ENCODE results near the gene DBT. TPM values are rescaled to one million over a fixed set of nuclear protein-coding genes. Genes with fewer than 3 reads are reported as not detected.
"Not testable (repeated sequence)": the region's sequence is repeated elsewhere in the genome, so short reads cannot be mapped to it uniquely, and the experiment has no call there.

The DBT gene
- total RNA-seq, 1 donor from 2014 or later: 33.2 TPM

GRCh38 chr1:100215101-100215500, 34.5 kb downstream of the DBT start:
- intact Hi-C loops (cut with DNase I): no loop called here
- no peak for DNase-seq
- no peak for ATAC-seq (ENCODE audit: poor library complexity)

- intact Hi-C loops (cut with DNase I): no loop called here
- ATAC-seq (ENCODE audit: poor library complexity) (no peak), DNase-seq (no peak)
These were observed 36.5 kb downstream of the DBT start for GRCh38 chr1:100213141-100213540.

DNA sequence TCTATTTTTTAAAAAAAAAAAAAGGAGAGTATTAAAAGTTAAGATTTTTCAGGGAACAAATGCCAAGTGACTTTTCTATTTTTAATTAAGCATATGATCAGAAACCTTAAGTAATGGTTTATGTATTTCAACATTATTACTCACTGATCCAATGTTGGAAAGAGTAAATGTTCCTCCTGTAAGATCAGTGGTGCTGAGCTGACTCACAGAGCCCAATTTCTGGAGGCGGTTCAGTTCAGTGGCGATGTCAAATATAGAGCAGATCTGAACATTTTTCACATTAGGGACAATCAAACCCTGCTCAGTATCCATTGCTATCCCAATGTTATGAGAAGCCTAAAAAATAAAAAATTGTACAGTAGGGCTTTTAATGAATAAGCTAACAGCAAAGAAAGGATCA, 43.3 kb downstream of the DBT start:
- DNase-seq: no peak

GRCh38 chr1:100205593-100205992, 44.0 kb downstream of the DBT start:
- ATAC-seq (ENCODE audit: poor library complexity); intact Hi-C loops (cut with DNase I): not testable (repeated sequence)

More for the DNA sequence above, 43.3 kb downstream of the DBT start:
- ATAC-seq (ENCODE audit: poor library complexity): no peak
- intact Hi-C loops (cut with DNase I): no loop called here

DNA sequence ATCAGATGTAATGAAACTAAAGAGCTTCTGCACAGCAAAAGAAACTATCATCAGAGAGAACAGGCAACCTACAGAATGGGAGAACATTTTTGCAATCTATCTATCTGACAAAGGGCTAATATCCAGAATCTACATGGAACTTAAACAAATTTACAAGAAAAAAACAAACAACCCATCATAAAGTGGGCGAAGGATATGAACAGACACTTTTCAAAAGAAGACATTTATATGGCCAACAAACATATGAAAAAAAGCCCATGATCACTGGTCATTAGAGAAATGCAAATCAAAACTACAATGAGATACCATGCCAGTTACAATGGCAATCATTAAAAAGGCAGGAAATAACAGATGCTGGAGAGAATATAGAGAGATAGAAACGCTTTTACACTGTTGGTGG, 44.5 kb downstream of the DBT start:
- ATAC-seq (ENCODE audit: poor library complexity); DNase-seq; intact Hi-C loops (cut with DNase I): not testable (repeated sequence)

More at GRCh38 chr1:100205593-100205992, 44.0 kb downstream of the DBT start:
- DNase-seq: not testable (repeated sequence)

- ATAC-seq (ENCODE audit: poor library complexity); DNase-seq; intact Hi-C loops (cut with DNase I): not testable (repeated sequence)
These were observed 46.9 kb downstream of the DBT start for GRCh38 chr1:100202703-100203102.

DNA sequence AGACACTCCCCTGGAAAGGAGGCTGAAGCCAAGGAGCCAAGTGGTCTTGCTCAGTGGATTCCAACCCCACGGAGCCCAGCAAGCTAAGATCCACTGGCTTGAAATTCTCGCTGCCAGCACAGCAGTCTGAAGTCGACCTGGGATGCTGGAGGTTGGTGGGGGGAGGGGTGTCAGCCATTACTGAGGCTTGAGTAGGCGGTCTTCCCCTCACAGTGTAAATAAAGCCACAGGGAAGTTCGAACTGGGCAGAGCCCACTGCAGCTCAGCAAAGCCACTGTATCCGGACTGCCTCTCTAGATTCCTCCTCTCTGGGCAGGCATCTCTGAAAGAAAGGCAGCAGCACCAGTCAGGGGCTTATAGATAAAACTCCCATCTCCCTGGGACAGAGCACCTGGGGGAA, 49.6 kb downstream of the DBT start:
- intact Hi-C loops (cut with DNase I); ATAC-seq (ENCODE audit: poor library complexity); DNase-seq: not testable (repeated sequence)

- DNase-seq: no peak
- intact Hi-C loops (cut with DNase I): no loop called here
- ATAC-seq (ENCODE audit: poor library complexity): no peak
These were observed 51.0 kb downstream of the DBT start for GRCh38 chr1:100198596-100198995.

DNA sequence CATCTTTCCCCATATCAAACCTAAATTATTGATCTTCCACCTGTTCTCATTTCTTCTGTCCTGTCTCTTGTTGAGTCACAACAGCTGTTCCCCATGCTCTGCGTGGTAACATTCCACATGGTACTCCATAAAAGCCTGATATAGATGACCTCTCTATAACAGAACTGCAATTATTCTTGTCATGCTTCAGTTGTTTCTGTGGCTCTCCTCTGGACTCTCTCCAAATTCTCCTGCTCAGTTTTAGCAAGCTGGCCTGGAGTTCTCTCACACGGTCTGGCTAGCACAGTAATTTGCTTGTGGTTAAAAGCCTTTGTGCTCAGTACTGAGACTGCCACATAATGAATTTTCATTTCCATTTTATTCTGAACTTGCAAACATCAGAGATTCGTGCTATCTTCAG, 61.0 kb downstream of the DBT start:
- peak; percentile 87 for ATAC-seq (ENCODE audit: poor library complexity)
- intact Hi-C loops (cut with DNase I): no loop called here
- DNase-seq: peak; percentile 36

DNA sequence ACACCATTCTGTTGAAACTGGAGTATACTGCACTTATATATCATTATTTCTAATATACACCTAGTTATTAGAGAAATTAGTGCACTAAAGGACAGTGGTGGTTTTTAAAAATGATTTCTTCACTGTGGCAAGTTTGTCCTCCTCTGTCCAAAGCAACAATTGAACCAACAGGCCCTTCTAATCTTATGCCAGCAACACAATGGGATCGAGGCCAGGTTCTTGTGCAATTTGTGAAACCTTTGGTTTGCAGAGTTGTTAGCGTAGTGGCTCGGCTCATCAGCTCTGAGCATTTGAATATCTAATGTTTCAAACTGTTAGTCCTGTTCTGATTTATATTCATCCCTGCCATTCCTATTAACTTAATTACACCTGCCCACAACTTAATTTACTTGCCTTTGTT, 61.7 kb downstream of the DBT start:
- ATAC-seq (ENCODE audit: poor library complexity) (peak; percentile 92), DNase-seq (peak; percentile 60)
- intact Hi-C loops (cut with DNase I): no loop called here

DNA sequence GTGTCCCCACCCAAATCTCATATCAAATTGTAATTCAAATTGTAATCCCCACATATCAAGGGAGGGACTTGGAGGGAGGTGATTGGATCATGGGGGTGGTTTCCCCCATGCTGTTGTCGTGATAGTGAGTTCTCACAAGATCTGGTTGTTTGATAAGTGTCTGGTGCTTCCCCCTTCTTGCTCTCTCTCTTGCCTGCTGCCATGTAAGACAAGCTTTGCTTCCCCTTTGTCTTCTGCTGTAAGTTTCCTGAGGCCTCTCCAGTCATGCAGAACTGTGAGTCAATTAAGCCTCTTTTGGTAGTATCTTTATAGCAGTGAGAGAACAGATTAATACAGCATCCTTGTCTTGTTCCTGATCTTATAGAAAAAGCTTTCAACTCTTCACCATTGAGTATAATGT, 65.1 kb downstream of the DBT start:
- intact Hi-C loops (cut with DNase I): no loop called here
- ATAC-seq (ENCODE audit: poor library complexity) (no peak), DNase-seq (no peak)

DNA sequence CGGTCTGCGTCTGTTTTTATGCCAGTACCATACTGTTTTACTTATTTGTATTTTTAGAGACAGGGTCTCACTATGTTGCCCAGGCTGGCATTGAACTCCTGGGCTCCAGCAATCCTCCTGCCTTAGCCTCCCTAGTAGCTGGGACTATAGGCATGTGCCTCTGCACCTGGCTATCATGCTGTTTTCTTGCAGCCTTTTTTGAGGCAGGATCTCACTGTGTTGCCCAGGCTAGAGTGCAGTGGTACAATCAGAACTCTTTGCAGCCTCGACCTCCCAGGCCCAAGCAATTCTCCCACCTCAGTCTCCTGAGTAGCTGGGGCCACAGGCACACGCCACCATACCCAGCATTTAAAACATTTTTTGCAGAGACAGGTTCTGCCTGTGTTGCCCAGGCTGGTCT, 66.3 kb downstream of the DBT start:
- no peak for DNase-seq
- no peak for ATAC-seq (ENCODE audit: poor library complexity)
- intact Hi-C loops (cut with DNase I): no loop called here

DNA sequence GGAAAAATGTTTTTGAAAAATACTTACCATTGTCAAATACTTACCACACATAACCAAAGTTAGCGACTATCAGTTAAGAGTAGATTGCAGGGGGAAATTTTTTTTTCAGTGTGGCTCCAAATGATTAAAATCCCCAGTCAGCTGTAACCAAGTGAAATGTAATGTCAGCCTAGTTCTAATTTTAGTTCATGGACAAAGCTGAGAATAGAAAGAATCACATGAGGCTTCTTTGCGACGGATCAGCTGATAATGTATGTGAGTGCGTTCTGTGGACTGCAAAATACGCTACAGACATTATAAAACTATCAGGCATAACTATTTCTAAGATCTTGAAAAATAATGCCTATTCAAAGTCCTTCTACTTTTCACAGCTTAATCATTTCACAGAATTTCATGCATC, 71.5 kb downstream of the DBT start, which contains the start of gene LRRC39:
TSS of gene LRRC39 (minus strand) at position 166 of the 400 bp plus-strand sequence. CDS start 9,740 bp downstream, outside the sequence.
- ATAC-seq (ENCODE audit: poor library complexity) (peak; percentile 85), DNase-seq (no peak)
- intact Hi-C loops (cut with DNase I): loop anchor here (10.0 kb wide), 1 partner anchor 97 kb away; no protein-coding TSS in a partner anchor

DNA sequence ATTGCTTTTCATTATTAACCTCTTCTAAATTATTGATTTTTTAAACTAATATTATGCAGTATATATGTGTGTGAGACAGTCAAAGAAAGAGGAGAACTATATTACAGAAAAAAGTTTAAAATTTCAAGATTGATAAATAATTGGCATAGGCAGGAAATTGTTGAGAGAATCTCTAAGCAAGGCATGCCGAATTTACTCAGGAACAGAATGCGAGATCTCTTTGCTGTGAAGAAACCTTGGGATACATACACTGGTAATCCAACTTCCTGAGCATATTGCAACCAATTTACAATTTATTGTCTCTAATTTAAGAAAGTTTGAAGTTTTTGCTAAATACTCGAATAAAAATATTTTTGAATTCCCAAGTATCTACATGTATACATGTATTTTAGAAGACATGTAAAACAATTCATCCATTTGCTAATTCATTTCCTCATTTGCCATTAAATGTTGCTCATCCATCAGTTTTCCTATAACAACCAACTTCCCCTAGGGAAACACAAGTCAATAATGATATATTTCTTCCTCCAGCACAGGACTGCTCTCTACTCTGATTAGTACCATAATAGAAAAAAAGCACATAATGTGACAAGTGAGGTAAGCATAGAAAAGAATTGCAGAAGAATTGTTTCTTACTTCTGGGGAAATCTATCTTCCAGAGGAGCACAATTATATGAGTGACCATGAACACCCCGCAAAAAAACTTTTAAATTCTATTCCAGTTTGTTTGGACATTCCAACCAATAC, 72.2 kb downstream of the DBT start:
- DNase-seq (no peak), ATAC-seq (ENCODE audit: poor library complexity) (peak; percentile 57)
- intact Hi-C loops (cut with DNase I): loop anchor here (10.0 kb wide), 1 partner anchor 97 kb away; no protein-coding TSS in a partner anchor

DNA sequence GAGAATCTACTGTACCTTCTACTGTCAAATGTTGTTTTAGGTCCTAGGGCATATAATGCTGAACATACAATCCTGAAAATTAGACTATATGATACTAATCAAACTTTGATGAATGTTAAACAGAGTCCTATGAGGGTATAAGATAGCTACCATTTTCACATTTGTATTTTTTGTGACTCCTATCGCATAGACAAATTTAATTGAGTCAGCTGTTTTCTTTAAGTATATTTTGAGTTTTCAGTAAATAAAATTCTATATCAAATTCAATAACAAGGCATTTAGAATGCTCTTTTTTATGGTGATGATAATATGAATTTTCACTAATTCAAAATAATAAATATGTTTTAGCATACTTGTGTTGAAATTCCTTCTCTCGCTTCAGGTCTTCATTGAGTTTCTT, 81.6 kb downstream of the DBT start:
- ATAC-seq (ENCODE audit: poor library complexity): no peak
- no peak for DNase-seq
- intact Hi-C loops (cut with DNase I): no loop called here

DNA sequence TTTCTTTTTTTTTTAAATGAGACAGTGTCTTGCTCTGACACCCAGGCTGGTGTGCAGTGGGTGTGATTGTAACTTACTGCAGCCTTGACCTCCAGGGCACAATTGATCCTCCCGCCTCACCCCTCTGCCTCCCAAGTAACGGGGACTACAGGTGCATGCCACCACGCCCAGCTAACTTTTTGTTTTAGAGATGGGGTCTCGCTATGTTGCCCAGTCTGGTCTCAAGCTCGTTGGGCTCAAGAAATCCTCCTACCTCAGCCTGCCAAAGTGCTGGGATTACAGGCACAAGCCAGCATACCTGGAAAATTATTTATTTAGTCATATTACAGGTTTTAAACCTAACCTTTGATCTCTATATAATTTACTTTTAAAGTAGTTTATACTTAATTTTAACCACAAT, 84.9 kb downstream of the DBT start:
- ATAC-seq (ENCODE audit: poor library complexity) (peak; percentile 37), DNase-seq (no peak)
- intact Hi-C loops (cut with DNase I): no loop called here

DNA sequence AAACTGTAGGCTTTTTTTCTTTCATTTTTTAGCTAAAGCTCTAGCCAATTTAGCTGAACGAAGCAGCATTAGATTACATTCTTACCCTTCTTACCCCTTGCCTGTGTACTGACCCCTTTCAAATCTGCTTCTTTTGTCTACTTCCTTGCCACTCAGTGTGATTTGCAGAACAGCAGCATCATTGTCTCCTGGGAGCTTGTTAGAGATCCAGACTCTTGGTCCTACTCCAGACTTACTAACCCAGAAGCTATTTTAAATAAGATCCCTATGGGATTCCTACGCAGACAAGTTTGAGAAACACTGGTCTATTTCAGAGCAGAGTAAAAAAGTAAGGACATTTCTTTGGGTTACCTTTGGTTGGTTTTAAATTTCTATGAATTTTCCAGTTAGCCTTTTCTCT, 85.4 kb downstream of the DBT start:
- peak; percentile 79 for ATAC-seq (ENCODE audit: poor library complexity)
- no peak for DNase-seq
- intact Hi-C loops (cut with DNase I): no loop called here

DNA sequence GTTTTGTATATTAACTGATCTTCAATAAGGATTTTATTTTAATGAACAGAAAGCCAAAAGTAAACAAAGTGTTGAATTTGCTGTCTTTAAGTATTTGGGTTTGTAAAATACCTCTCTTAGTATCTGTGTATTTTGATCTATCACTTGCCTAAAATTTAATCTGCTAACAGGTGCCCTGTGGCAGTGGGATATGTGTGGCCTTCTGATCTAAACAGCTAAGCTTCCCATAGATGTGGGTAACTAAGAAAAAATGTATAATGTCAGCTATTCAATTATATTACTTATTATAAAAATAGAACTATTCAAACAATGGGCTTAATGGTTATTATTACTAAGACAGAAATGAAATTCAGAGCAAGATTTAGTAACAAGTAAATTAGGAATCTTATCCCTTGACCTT, 86.8 kb downstream of the DBT start:
- ATAC-seq (ENCODE audit: poor library complexity) (no peak), DNase-seq (no peak)
- intact Hi-C loops (cut with DNase I): no loop called here

DNA sequence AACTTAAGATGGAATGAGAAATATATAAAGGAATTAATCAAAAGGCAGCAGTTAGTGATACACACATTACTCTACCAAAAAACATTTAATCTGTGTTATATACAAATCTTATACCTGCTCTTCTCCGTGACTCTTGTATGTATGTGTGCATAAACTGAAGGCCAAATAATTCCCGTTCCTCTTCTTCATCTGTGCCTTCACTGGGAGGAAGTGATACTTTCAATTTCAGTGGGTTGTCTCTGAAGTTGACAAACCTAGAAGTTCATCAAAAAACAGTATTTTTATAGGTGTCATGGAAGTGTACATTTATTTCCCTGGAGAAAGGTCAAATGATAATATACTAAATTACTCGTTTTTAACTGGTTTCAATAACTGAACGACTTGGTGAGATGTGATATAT, 97.4 kb downstream of the DBT start:
- ATAC-seq (ENCODE audit: poor library complexity) (no peak), DNase-seq (no peak)
- intact Hi-C loops (cut with DNase I): no loop called here

DNA sequence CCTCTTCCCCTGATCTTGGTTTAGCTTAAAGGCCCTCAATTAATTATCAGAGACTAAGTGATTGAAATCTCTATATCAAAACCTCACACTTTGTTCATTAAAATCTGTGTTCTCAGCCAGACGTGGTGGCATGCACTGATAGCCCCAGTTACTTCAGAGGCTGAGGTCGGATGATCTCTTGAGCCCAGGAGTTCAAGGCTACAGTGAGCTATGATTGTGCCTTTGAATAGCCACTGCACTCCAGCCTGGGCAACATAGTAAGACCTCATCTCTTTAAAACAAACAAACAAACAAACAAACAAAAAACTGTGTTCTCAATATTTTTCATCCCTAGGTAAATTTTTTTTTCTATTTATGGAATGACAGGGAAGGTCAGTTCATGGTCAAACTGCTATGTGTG, 98.0 kb downstream of the DBT start:
- DNase-seq (no peak), ATAC-seq (ENCODE audit: poor library complexity) (no peak)
- intact Hi-C loops (cut with DNase I): no loop called here

GRCh38 chr1:100147875-100148274, 101.8 kb downstream of the DBT start:
- ATAC-seq (ENCODE audit: poor library complexity) (no peak), DNase-seq (no peak)
- intact Hi-C loops (cut with DNase I): no loop called here

Measured in Right ventricle myocardium superior (tissue), 1 donor.